Epithelial cell of esophagus (primary cell): ENCODE results near the gene CYSTM1.

Source experiments
- DNase-seq: peaks from one replicate; pipeline ENCODE4 v3.0.0; 2010; ENCODE audit warnings: low read depth
- H3K4me3 ChIP-seq: 2 replicates; pipeline ENCODE4 v1.5.1; 2011; ENCODE audit warnings: mild to moderate bottlenecking, low read length, control low read depth
- TF ChIP-seq, protein P1 (sequence below): IDR thresholded peaks from 2 replicates; pipeline ENCODE4 v1.5.1; 2011; ENCODE audit warnings: low read depth, mild to moderate bottlenecking, low read length, control low read depth, inconsistent platforms; ENCODE audit not compliant: insufficient read depth; ENCODE audit errors: missing control alignments

The CYSTM1 gene

DNA sequence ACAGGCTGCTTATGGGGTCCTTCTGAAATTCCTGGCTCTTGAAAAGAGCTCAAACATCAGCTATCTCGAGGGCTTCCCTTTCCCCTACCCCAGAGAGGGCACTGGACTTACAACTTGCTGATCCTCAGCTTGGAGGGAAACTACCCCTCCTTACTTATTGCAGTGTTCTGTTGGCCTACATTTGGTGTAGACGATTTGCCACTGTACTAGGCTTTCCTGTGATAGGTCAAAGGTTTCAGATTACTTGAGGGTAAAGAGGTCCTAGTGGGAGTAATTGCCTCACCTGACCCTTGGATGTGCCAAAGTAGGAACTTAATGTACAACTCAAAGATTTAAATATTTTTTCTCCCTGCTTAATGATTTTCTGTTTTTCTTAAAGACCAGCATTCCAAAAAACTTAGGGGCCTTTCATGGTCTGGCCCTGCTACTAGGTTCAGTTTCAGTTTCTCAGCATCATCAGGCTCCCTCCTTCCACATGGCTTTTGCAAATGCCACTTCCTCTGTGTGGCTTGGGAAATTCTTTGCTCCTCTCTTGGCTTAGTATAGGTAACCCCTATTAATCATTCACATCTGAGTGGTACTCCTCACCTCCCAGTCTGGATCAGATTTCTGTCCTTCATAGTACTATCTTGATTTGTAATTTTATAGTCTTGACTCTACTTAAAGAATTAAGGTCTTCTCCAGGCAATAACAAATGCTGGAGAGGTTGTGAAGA is 32.4 kb downstream of the CYSTM1 start:
- DNase-seq = no peak
- TF ChIP-seq, protein P1, sequence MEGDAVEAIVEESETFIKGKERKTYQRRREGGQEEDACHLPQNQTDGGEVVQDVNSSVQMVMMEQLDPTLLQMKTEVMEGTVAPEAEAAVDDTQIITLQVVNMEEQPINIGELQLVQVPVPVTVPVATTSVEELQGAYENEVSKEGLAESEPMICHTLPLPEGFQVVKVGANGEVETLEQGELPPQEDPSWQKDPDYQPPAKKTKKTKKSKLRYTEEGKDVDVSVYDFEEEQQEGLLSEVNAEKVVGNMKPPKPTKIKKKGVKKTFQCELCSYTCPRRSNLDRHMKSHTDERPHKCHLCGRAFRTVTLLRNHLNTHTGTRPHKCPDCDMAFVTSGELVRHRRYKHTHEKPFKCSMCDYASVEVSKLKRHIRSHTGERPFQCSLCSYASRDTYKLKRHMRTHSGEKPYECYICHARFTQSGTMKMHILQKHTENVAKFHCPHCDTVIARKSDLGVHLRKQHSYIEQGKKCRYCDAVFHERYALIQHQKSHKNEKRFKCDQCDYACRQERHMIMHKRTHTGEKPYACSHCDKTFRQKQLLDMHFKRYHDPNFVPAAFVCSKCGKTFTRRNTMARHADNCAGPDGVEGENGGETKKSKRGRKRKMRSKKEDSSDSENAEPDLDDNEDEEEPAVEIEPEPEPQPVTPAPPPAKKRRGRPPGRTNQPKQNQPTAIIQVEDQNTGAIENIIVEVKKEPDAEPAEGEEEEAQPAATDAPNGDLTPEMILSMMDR = no peak
- no peak overlapping the region for H3K4me3 ChIP-seq

DNA sequence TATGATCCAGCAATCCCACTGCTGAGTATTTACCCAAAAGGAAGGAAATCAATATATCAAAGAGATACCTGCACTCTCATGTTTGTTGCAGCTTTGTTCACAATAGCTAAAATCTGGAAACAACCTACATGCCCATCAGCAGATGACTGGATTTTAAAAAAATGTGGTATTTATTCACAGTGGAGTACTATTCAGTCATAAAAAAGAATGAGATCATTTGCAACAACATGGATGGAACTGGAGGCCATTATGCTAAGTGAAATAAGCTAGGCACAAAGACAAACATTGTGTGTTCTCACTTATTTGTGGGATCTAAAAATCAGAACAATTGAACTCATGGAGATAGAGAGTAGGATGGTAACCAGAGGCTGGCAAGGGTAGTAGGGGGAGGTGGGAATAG is 33.1 kb downstream of the CYSTM1 start:
- TF ChIP-seq, protein P1 = no peak
- H3K4me3 ChIP-seq = no peak overlapping the region
- DNase-seq = no peak

DNA sequence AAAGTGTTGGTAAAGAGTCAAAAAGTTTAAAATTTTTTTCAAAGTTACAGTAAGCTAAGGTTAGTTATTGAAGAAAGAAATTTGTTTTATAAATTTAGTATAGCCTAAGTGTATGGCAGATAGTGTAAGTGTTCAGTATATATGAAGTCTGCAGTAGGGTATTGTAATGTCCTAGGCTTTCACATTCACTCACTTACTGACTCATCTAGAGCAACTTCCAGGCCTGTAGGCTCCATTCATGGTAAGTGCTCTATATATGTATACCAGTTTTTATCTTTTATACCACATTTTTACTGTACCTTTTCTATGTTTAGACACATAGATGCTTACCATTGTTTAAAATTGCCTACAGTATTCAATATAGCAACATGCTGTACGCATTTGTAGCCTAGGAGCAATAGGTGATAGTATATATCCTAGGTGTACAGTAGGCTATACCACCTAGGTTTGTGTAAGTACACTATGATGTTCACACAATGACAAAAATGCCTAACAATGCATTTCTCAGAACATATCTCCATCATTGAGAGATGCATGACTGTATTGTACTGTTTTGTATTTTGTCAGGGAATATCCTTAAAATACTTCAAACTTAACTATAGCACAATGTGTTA is 38.5 kb downstream of the CYSTM1 start:
- no peak overlapping the region for H3K4me3 ChIP-seq
- TF ChIP-seq, protein P1 = no peak
- no peak for DNase-seq

DNA sequence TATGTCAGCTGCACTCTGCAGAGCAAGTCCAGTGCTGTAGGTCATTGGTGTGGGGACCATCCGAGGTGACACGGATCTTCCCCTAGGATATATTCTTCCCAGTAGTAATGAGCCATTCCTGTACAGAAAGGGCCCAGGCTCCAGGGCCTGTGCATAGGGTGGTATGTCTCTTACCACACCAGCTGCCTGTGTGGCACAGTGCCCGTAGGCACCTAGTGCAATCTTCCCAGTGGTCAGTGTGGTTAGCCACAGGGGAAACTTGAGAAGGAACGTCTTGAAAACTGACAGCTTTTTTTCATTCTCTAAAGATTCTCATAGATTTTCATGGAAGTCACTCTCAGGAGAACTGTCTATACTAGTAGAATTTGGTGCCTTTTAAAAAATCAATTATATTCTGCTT is 39.8 kb downstream of the CYSTM1 start:
- H3K4me3 ChIP-seq = no peak overlapping the region
- TF ChIP-seq, protein P1 = no peak
- DNase-seq = no peak

DNA sequence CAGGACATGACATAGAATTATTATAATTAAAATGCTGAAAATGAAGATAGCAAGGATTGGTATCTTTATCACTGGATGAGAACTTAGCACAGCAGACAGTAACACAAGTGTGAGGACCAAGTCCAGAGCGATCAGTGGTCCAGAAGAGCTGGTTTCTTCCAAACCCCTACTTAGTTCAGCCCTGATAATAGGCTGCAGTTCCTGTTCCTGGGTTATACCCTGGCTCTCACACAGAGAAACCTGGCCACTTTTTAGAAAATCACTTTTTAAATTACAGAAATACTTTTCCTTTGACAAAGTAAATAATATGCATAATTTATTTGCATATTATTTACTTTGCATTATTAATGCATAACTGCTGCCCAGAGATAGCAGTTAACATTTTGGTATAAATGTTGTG is 40.3 kb downstream of the CYSTM1 start:
- DNase-seq = no peak
- TF ChIP-seq, protein P1 = no peak
- no peak overlapping the region for H3K4me3 ChIP-seq

DNA sequence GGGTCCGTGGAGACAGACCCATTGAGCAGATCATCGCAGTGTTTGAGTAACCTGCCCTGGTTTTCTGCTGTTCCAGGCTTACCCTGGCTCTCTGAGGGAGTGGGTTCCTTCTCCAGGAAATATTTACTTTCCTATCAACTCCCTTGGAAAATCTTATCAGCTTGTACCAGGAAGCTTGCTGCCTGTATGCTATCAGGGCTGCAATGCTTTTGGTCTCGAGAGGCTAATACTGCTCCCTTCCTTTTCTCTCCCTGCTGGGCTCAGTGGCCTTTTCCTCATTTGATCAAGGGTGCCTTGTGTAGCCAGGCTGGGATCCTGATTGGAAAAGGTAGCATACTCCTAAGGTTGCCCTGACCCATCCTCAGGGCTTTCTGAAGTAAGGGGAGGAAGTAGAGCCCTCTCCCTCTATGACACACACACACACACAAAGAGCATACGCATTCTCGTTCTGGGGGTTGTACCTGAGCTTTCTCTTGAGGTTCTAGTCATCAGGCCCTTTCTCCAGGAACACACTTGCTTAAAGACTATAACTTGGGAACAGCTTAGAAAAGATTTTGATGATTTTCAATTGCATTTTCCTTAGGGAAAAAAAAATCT is 41.6 kb downstream of the CYSTM1 start:
- DNase-seq = no peak
- TF ChIP-seq, protein P1 = no peak
- H3K4me3 ChIP-seq = no peak overlapping the region
